ENCODE data around the gene LASP1NB.
"Not testable (repeated sequence)": the region's sequence is repeated elsewhere in the genome, so short reads cannot be mapped to it uniquely, and the experiment has no call there.

LASP1NB gene

GRCh38 chr17:38918129-38918913, 7.1 kb upstream of the LASP1NB start:
- no peak for FAIRE-seq

GRCh38 chr17:38918916-38919315, 6.5 kb upstream of the LASP1NB start:
- FAIRE-seq, result no peak

- no peak for FAIRE-seq
These were observed 5.9 kb upstream of the LASP1NB start for GRCh38 chr17:38919316-38920078.

GRCh38 chr17:38920374-38921291, 4.8 kb upstream of the LASP1NB start:
- no peak for FAIRE-seq

GRCh38 chr17:38921756-38922411, 3.5 kb upstream of the LASP1NB start:
- no peak for FAIRE-seq

GRCh38 chr17:38922538-38923297, 2.7 kb upstream of the LASP1NB start:
- FAIRE-seq, result no peak

- FAIRE-seq, result no peak
These were observed 1.1 kb downstream of the LASP1NB start for GRCh38 chr17:38926293-38927070.

- not testable (repeated sequence) for FAIRE-seq
These were observed 5.4 kb downstream of the LASP1NB start for GRCh38 chr17:38930782-38931181.

GRCh38 chr17:38933962-38934361, 8.5 kb downstream of the LASP1NB start:
- not testable (repeated sequence) for FAIRE-seq

- FAIRE-seq, result no peak
These were observed 14.6 kb downstream of the LASP1NB start for GRCh38 chr17:38939987-38940386.

GRCh38 chr17:38940404-38940803, 15.0 kb downstream of the LASP1NB start:
- no peak for FAIRE-seq

- peak; percentile 73 for FAIRE-seq
These were observed 17.4 kb downstream of the LASP1NB start for GRCh38 chr17:38942696-38943334.

- no peak for FAIRE-seq
These were observed 18.2 kb downstream of the LASP1NB start for GRCh38 chr17:38943607-38944006.

GRCh38 chr17:38947189-38947588, 21.8 kb downstream of the LASP1NB start:
- no peak for FAIRE-seq

- not testable (repeated sequence) for FAIRE-seq
These were observed 28.4 kb downstream of the LASP1NB start for GRCh38 chr17:38953800-38954199.

- no peak for FAIRE-seq
These were observed 32.9 kb downstream of the LASP1NB start for GRCh38 chr17:38958326-38958725.

- FAIRE-seq, result no peak
These were observed 33.3 kb downstream of the LASP1NB start for GRCh38 chr17:38958756-38959155.

GRCh38 chr17:38959508-38959907, 34.1 kb downstream of the LASP1NB start:
- no peak for FAIRE-seq

- no peak for FAIRE-seq
These were observed 35.0 kb downstream of the LASP1NB start for GRCh38 chr17:38960402-38960801.

- FAIRE-seq, result no peak
These were observed 36.0 kb downstream of the LASP1NB start for GRCh38 chr17:38961413-38961812.
